ENCODE measurements around the gene VPS37D.

VPS37D gene

DNA sequence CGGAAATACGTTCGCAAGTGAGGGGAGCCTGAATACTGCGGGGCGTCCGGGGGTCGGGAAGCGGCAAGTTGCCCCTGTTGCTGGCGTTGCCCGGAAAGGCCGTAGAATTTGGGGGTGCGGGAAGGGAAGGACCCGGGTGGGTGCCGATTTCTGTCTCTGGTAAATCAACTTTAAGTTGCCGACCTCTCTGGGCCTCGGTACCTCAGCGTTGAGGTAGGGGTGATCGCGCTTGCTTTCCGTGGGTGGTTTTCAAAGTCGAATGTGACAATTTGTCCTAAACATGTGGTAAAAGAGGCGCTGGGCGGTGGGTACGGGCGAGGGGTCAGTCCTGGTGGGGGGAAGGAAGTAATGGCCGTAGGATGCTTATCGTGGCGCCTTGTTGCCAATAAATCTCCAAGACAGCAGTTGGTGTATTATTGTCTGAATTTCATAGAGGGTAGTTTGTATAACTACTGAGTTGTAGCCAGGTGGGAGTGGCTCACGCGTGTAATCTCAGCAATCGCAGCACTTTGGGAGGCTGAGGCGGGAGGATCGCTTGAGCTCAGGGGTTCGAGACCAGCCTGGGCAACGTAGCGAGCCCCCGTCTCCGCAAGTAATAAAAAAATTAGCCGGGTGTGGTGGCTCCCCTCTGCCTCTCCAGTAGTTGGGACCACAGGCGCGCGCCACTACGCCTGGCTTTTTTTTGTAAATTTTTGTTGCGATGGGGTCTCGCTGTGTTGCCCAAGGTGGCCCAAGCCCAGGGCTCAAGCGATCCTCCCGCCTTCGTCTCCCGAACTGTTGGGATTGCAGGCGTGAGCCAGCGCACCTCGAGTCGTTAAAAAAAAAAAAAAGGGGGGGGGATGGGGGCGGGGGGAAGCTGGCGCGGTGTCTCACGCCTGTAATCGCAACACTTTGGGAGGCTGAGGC is 16.4 kb downstream of the VPS37D start:
- peak overlapping the region; percentile 93 for H3K4me3 ChIP-seq (ENCODE audit: low read depth, low read length)
- H3K79me2 ChIP-seq: peaks cover 46% of the 10 kb centered on the region
- no peak for TF ChIP-seq CTCF (IDR thresholded peaks at IDR 0.05)
- no peaks in the 10 kb centered on the region for H3K27me3 ChIP-seq (ENCODE audit: control insufficient read depth, insufficient read depth, low read length)
- H3K27ac ChIP-seq: peak overlapping the region; percentile 94
- H3K9me3 ChIP-seq (ENCODE audit: control insufficient read depth, low read length): no peaks in the 10 kb centered on the region
- peaks cover 15% of the 10 kb centered on the region for H3K4me1 ChIP-seq
- H3K4me2 ChIP-seq (ENCODE audit: low read length): peak overlapping the region; percentile 78
- no peaks in the 10 kb centered on the region for H3K36me3 ChIP-seq (ENCODE audit: control insufficient read depth, insufficient read depth, low read length)
- H3K9ac ChIP-seq: no peak overlapping the region
- peak overlapping the region; percentile 86 for H2AFZ ChIP-seq

DNA sequence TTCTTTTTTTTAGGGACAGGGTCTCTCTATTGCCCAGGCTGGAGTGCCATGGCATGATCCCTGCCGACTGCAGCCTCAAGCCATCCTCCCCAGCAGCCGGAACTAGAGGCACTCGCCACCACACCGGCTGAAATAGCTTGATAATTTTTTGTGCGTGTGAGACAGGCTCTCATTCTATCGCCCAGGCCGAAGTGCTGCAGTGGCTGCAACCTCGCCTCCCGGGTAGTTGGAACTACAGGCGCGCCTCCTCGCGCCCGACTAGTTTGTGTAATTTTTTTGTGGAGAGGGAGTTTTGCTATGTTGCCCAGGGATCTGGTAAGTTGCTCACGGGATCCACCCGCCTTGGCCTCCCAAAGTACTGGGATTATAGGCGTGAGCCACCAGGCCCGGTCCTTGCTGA is 17.7 kb downstream of the VPS37D start:
- Histone ChIP-seq H3K4me3 (ENCODE audit: low read depth, low read length) (no peak overlapping the region), H3K9ac (no peak overlapping the region), H3K9me3 (ENCODE audit: control insufficient read depth, low read length) (no peaks in the 10 kb centered on the region), H3K36me3 (ENCODE audit: control insufficient read depth, insufficient read depth, low read length) (no peaks in the 10 kb centered on the region), H3K4me1 (peaks cover 15% of the 10 kb centered on the region), H3K27ac (no peak overlapping the region), H3K79me2 (peaks cover 42% of the 10 kb centered on the region), H2AFZ (no peak overlapping the region), H3K4me2 (ENCODE audit: low read length) (no peak overlapping the region), H3K27me3 (ENCODE audit: control insufficient read depth, insufficient read depth, low read length) (no peaks in the 10 kb centered on the region)
- no peak for TF ChIP-seq CTCF (IDR thresholded peaks at IDR 0.05)

DNA sequence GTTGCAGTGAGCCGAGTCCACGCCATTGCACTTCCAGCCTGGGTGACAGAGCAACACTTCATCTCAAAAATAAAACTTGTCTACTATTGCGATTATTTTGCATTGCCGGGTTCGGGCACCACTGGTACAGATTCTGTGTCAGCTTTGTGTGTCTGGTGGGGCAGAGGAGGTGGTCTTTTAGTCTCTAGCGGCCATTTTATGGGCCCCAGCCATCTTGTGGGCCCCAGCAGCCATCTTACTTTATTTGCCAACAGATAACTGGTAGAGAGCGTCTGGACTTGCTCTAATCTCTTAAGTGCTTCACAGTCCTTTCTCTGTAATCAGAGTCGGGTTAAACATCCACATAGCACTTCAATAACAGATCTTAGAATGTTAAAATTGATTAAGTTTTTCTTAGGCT is 20.7 kb downstream of the VPS37D start:
- no peaks in the 10 kb centered on the region for H3K9me3 ChIP-seq (ENCODE audit: control insufficient read depth, low read length)
- peaks cover 19% of the 10 kb centered on the region for H3K79me2 ChIP-seq
- no peak for TF ChIP-seq CTCF (IDR thresholded peaks at IDR 0.05)
- no peaks in the 10 kb centered on the region for H3K4me1 ChIP-seq
- no peak overlapping the region for H3K4me3 ChIP-seq (ENCODE audit: low read depth, low read length)
- H3K4me2 ChIP-seq (ENCODE audit: low read length): no peak overlapping the region
- H3K27ac ChIP-seq: no peak overlapping the region
- no peaks in the 10 kb centered on the region for H3K27me3 ChIP-seq (ENCODE audit: control insufficient read depth, insufficient read depth, low read length)
- no peak overlapping the region for H2AFZ ChIP-seq
- no peaks in the 10 kb centered on the region for H3K36me3 ChIP-seq (ENCODE audit: control insufficient read depth, insufficient read depth, low read length)
- no peak overlapping the region for H3K9ac ChIP-seq

- Histone ChIP-seq H3K4me3 (ENCODE audit: low read depth, low read length) (no peak overlapping the region), H3K4me1 (no peaks in the 10 kb centered on the region), H3K9ac (no peak overlapping the region), H3K27ac (no peak overlapping the region), H3K79me2 (peaks cover 4% of the 10 kb centered on the region), H3K9me3 (ENCODE audit: control insufficient read depth, low read length) (no peaks in the 10 kb centered on the region), H3K4me2 (ENCODE audit: low read length) (no peak overlapping the region), H3K36me3 (ENCODE audit: control insufficient read depth, insufficient read depth, low read length) (no peaks in the 10 kb centered on the region), H2AFZ (no peak overlapping the region), H3K27me3 (ENCODE audit: control insufficient read depth, insufficient read depth, low read length) (no peaks in the 10 kb centered on the region)
- no peak for TF ChIP-seq CTCF (IDR thresholded peaks at IDR 0.05)
Measured at GRCh38 chr7:73690646-73691045, 23.0 kb downstream of the VPS37D start.

DNA sequence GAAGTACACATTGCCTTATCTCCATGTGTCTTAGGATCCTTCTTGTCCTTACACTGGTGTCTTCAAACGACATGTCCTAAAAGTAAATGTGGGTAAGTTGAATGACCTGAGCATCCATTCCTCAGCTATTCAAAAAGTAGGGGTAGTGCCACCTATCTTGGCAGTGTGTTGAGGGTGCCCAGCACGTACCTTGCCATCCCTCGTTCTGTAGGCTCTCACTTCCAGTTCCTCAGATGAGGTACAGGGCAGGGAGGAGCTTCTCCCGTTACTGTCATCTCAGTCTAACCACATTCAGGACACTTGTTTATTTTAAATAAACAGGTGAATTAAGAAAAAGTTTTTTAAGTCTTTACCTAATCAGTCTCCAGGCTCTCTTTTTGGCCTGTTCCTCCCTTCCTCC is 28.7 kb downstream of the VPS37D start:
- no peak for TF ChIP-seq CTCF (IDR thresholded peaks at IDR 0.05)
- H3K9me3 ChIP-seq (ENCODE audit: control insufficient read depth, low read length): no peaks in the 10 kb centered on the region
- H3K4me1 ChIP-seq: no peaks in the 10 kb centered on the region
- H3K9ac ChIP-seq: no peak overlapping the region
- no peak overlapping the region for H3K27ac ChIP-seq
- H3K79me2 ChIP-seq: no peaks in the 10 kb centered on the region
- H3K27me3 ChIP-seq (ENCODE audit: control insufficient read depth, insufficient read depth, low read length): no peaks in the 10 kb centered on the region
- H3K4me2 ChIP-seq (ENCODE audit: low read length): no peak overlapping the region
- no peaks in the 10 kb centered on the region for H3K36me3 ChIP-seq (ENCODE audit: control insufficient read depth, insufficient read depth, low read length)
- H2AFZ ChIP-seq: no peak overlapping the region
- no peak overlapping the region for H3K4me3 ChIP-seq (ENCODE audit: low read depth, low read length)
